Lower leg skin (tissue), 3 donors: ENCODE data around the gene HMOX2.

Experiments used
- POLR2A ChIP-seq, 2 donors: fragments of 450-650 bp; IDR thresholded peaks; one replicate each; pipeline ENCODE4 v1.6.1; 2016 to 2017; ENCODE audit warnings: antibody characterized with exemption in 2 of 2, mild to moderate bottlenecking in 1 of 2, moderate library complexity in 1 of 2
- TF ChIP-seq, protein P1 (sequence below), 3 donors: fragments of 450-650 bp; IDR thresholded peaks; one replicate each; pipeline ENCODE4 v1.5.1; 2016; ENCODE audit warnings: antibody characterized with exemption in 3 of 3, mild to moderate bottlenecking in 3 of 3, moderate library complexity in 2 of 3

- TF ChIP-seq, protein P1, sequence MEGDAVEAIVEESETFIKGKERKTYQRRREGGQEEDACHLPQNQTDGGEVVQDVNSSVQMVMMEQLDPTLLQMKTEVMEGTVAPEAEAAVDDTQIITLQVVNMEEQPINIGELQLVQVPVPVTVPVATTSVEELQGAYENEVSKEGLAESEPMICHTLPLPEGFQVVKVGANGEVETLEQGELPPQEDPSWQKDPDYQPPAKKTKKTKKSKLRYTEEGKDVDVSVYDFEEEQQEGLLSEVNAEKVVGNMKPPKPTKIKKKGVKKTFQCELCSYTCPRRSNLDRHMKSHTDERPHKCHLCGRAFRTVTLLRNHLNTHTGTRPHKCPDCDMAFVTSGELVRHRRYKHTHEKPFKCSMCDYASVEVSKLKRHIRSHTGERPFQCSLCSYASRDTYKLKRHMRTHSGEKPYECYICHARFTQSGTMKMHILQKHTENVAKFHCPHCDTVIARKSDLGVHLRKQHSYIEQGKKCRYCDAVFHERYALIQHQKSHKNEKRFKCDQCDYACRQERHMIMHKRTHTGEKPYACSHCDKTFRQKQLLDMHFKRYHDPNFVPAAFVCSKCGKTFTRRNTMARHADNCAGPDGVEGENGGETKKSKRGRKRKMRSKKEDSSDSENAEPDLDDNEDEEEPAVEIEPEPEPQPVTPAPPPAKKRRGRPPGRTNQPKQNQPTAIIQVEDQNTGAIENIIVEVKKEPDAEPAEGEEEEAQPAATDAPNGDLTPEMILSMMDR (IDR thresholded peaks at IDR 0.05) = no peak
- no peak for TF ChIP-seq POLR2A (IDR thresholded peaks at IDR 0.05)
These were observed 43.0 kb upstream of the HMOX2 start for GRCh38 chr16:4433228-4433627.
